Astrocyte of the cerebellum (primary cell): ENCODE results near the gene SLC29A3.

Source experiments
- DNase-seq: peaks from one replicate; pipeline ENCODE4 v3.0.0-alpha.2; 2011; ENCODE audit warnings: low read depth
- H3K4me3 ChIP-seq: 2 replicates; pipeline ENCODE4 v1.5.1; 2011; ENCODE audit warnings: mild to moderate bottlenecking, low read depth, low read length, moderate library complexity
- in situ Hi-C: cut with HindIII; loops from 2 replicates; pipeline ENCODE4 v1.10.0; 2017; ENCODE audit warnings: low sequenced_read_pairs
- TF ChIP-seq, protein P1 (sequence below): IDR thresholded peaks from 2 replicates; pipeline ENCODE4 v1.5.1; 2012; ENCODE audit warnings: low read length, low read depth, moderate library complexity, mild to moderate bottlenecking; ENCODE audit errors: missing control alignments

Gene SLC29A3

DNA sequence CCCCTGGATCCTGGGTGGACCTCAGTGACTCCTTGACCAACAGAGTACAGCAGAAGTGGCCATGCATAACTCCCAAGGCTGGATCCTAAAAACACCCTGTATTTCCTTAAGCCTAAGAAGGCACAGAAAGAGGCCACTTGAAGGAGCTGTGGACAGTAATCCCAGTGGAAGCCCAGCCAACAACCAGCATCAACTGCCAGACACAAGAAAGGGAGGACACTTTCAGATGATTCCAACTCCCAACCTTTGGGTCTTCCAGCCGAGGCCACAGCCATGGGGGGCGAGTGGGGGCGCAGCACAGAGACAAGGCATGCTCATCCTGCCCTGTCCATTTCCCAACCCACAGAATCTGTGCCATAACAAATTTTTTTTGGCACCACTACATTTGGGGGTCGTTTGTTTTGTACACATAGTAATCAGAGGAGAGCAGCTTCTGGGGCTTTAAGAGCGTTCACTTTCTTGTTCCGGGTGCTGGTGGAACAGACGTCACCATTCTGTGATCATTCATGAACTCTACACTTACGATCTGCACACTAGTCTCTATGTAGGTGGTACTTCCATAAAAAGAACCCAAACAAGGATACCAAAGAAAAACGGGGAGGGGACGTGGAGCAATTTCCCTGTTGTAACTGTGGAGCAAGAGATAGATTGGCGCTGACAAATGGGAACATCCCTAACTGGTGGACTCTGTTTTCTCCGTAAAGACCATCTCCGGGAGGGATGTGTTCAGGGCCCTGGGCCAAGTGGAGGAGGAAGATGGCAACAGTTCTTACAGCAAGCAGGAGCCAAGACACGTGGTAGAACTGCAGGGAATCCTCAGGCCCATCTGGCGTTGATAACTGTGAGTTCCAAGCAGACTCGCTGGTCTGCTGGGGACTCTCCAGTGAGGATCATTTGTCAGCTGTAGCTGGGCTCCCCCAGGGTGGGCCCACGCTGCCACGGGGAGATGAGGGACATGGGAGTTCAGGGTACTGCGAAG, 6.0 kb upstream of the SLC29A3 start:
- TF ChIP-seq, protein P1, sequence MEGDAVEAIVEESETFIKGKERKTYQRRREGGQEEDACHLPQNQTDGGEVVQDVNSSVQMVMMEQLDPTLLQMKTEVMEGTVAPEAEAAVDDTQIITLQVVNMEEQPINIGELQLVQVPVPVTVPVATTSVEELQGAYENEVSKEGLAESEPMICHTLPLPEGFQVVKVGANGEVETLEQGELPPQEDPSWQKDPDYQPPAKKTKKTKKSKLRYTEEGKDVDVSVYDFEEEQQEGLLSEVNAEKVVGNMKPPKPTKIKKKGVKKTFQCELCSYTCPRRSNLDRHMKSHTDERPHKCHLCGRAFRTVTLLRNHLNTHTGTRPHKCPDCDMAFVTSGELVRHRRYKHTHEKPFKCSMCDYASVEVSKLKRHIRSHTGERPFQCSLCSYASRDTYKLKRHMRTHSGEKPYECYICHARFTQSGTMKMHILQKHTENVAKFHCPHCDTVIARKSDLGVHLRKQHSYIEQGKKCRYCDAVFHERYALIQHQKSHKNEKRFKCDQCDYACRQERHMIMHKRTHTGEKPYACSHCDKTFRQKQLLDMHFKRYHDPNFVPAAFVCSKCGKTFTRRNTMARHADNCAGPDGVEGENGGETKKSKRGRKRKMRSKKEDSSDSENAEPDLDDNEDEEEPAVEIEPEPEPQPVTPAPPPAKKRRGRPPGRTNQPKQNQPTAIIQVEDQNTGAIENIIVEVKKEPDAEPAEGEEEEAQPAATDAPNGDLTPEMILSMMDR: no peak
- peak; percentile 41 for DNase-seq
- H3K4me3 ChIP-seq: no peak overlapping the region
- in situ Hi-C loops: no loop called here

GRCh38 chr10:71314028-71314693, 4.9 kb upstream of the SLC29A3 start:
- no peak for DNase-seq
- TF ChIP-seq, protein P1: peak; percentile 77
- in situ Hi-C loops: no loop called here
- H3K4me3 ChIP-seq: no peak overlapping the region

DNA sequence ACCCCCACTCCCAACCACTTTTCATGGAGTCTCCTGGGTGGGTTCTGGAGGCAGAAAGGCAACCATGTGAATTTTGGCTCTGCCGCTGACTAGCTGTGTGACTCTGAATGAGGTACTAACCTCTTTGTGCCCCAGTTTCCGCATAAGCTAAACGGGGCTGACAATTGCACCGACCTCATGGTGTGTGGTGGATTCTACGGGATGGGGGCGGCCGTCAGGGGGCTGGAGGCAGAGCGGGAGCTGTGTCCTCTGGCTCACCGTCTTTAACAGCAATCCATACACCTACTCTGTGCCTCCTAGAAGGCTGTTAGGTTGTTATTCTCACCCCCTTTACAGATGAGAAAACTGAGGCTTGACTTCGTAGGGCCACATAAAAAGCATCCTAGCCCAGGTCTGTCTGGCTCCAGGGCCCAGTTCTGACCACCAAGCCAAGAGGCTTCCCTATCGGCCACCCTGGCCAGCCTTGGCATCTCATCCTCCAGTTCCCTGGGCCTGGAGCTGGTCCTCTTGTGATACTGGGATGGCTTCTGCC, 4.3 kb upstream of the SLC29A3 start:
- in situ Hi-C loops: no loop called here
- TF ChIP-seq, protein P1: no peak
- H3K4me3 ChIP-seq: no peak overlapping the region
- DNase-seq: no peak

GRCh38 chr10:71316056-71316785, 2.8 kb upstream of the SLC29A3 start:
- in situ Hi-C loops: no loop called here
- TF ChIP-seq, protein P1: no peak
- no peak for DNase-seq
- H3K4me3 ChIP-seq: no peak overlapping the region

DNA sequence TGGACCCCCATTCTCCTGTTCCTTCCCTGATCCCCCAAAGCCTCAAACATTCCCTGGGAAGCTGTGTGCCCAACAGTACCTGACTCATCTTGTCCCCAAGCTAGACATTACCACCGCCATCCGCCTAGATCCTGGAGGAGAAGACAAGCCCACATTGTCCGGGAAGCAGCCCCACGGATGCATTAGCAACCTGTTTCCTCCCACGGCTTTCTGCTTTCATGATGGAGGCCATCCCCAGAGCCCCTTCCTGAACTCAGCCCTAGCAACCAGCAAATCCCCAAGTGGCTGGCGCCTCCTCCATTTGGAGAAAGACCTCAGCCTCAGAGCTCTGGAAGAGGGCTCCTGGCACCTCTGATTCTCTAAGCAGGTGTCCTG, 2.3 kb upstream of the SLC29A3 start:
- in situ Hi-C loops: no loop called here
- DNase-seq: no peak
- no peak overlapping the region for H3K4me3 ChIP-seq
- TF ChIP-seq, protein P1: no peak

GRCh38 chr10:71317739-71318138, 1.3 kb upstream of the SLC29A3 start:
- in situ Hi-C loops: no loop called here
- TF ChIP-seq, protein P1: no peak
- no peak for DNase-seq

More at GRCh38 chr10:71317739-71318138, 1.3 kb upstream of the SLC29A3 start:
- H3K4me3 ChIP-seq: no peak overlapping the region
